Keratinocyte (primary cell): ENCODE results near the gene KLHL6. TPM values are rescaled to one million over a fixed set of nuclear protein-coding genes. Genes with fewer than 3 reads are reported as not detected.

Source experiments
- DNase-seq: peaks from one replicate; pipeline ENCODE4 v3.0.0-alpha.2; 2011; ENCODE audit warnings: low read depth, missing footprints, low spot score
- FAIRE-seq: peaks from 2 replicates; lab custom pipeline; 2011; peaks lifted over from hg19 to GRCh38; lab: Jason Lieb, UNC
- H2AFZ ChIP-seq: 2 replicates; pipeline ENCODE4 v1.6.0; 2012; ENCODE audit warnings: low read length, control low read depth, inconsistent platforms; ENCODE audit not compliant: control insufficient read depth
- H3K27ac ChIP-seq: 2 replicates; pipeline ENCODE4 v1.5.1; 2011; ENCODE audit warnings: low read length; ENCODE audit not compliant: control insufficient read depth, insufficient read depth
- H3K27me3 ChIP-seq: 3 replicates; pipeline ENCODE4 v1.6.0; 2011; ENCODE audit warnings: low read length; ENCODE audit not compliant: control insufficient read depth, insufficient read depth; ENCODE audit errors: extremely low read depth
- H3K36me3 ChIP-seq, 2 experiments: 2 replicates in 1 of 2; 3 replicates in 1 of 2; pipeline ENCODE4 v1.5.1; 2011; ENCODE audit warnings: low read length in 2 of 2, mild to moderate bottlenecking in 1 of 2; ENCODE audit not compliant: control insufficient read depth in 2 of 2, insufficient read depth in 2 of 2; ENCODE audit errors: extremely low read depth in 1 of 2
- H3K4me1 ChIP-seq: 3 replicates; pipeline ENCODE4 v1.5.1; 2011; ENCODE audit warnings: low read length; ENCODE audit not compliant: control insufficient read depth, insufficient read depth; ENCODE audit errors: extremely low read depth
- H3K4me2 ChIP-seq: 3 replicates; pipeline ENCODE4 v1.6.0; 2011; ENCODE audit warnings: low read depth, low read length; ENCODE audit not compliant: control insufficient read depth, insufficient read depth; ENCODE audit errors: extremely low read depth
- H3K4me3 ChIP-seq, 3 experiments: fragments of 200-600 bp in 1 of 3; sonication (generic) in 1 of 3; 2 replicates in 2 of 3; 3 replicates in 1 of 3; pipeline ENCODE4 v1.5.1; 2011 to 2016; ENCODE audit warnings: low read length in 3 of 3, mild to moderate bottlenecking in 3 of 3, control low read depth in 2 of 3, inconsistent platforms in 1 of 3, low read depth in 1 of 3, mixed read lengths in 1 of 3, mixed run types in 1 of 3, moderate library complexity in 1 of 3; ENCODE audit not compliant: control insufficient read depth in 2 of 3, insufficient read depth in 2 of 3; ENCODE audit errors: extremely low read depth in 1 of 3
- H3K79me2 ChIP-seq: 2 replicates; pipeline ENCODE4 v1.6.0; 2012; ENCODE audit warnings: low read length; ENCODE audit not compliant: control insufficient read depth, insufficient read depth
- H3K9ac ChIP-seq: 3 replicates; pipeline ENCODE4 v1.6.0; 2011; ENCODE audit warnings: low read length; ENCODE audit not compliant: control insufficient read depth, insufficient read depth; ENCODE audit errors: extremely low read depth
- H3K9me1 ChIP-seq: 3 replicates; pipeline ENCODE4 v1.6.0; 2011; ENCODE audit warnings: low read length; ENCODE audit not compliant: control insufficient read depth, insufficient read depth; ENCODE audit errors: extremely low read depth
- H3K9me3 ChIP-seq: 2 replicates; pipeline ENCODE4 v1.5.1; 2012; ENCODE audit warnings: low read depth, low read length; ENCODE audit not compliant: control insufficient read depth
- H4K20me1 ChIP-seq: 3 replicates; pipeline ENCODE4 v1.6.0; 2011; ENCODE audit warnings: low read length; ENCODE audit not compliant: control insufficient read depth, insufficient read depth; ENCODE audit errors: extremely low read depth
- CTCF ChIP-seq, 3 experiments: IDR thresholded peaks in 1 of 3; conservative IDR thresholded peaks in 1 of 3; optimal IDR thresholded peaks in 1 of 3; 2 replicates in 2 of 3; 3 replicates in 1 of 3; pipeline versions ENCODE3 to v1.5.1; 2011; ENCODE audit warnings: low read length in 3 of 3, mild to moderate bottlenecking in 3 of 3, moderate library complexity in 2 of 3, control low read depth in 1 of 3, inconsistent platforms in 1 of 3; ENCODE audit not compliant: insufficient read depth in 2 of 3; ENCODE audit errors: extremely low read depth in 1 of 3
- EZH2 ChIP-seq: IDR thresholded peaks from one replicate; pipeline ENCODE4 v1.6.1; 2012; ENCODE audit warnings: inconsistent platforms, mild to moderate bottlenecking, low read length, moderate library complexity
- dilution Hi-C: fragments of 300-500 bp; cut with MboI; formaldehyde crosslinking; loops from one replicate; pipeline ENCODE4 v1.7.0; 2020; ENCODE audit warnings: low sequenced_read_pairs; ENCODE audit not compliant: extremely low pct_ligation_motif_present
- polyA plus RNA-seq, 5 experiments: library from polyadenylated mRNA; depleted of rRNA in 3 of 5; stranded (reverse) in 3 of 5; stranded (forward) in 1 of 5; unstranded in 1 of 5; fragments of >200 nt; gene quantifications; 1 replicate in 1 of 5; 2 replicates in 3 of 5; 3 replicates in 1 of 5; pipeline versions ENCODE4 v1.2.1 to v1.2.3, GENCODE V29; 2011 to 2012; ENCODE audit warnings: missing spikeins in 2 of 5, low read depth in 1 of 5, low replicate concordance in 1 of 5

Gene KLHL6
- polyA plus RNA-seq, 1 donor (not counting 4 experiments of a cell fraction or from before 2014, with no cell fraction given) = 0.10 TPM

GRCh38 chr3:183508821-183509220 is 46.7 kb downstream of the KLHL6 start:
- H3K9ac ChIP-seq = no peak overlapping the region
- no peaks in the 10 kb centered on the region for H3K27me3 ChIP-seq
- no peak for FAIRE-seq
- H3K4me1 ChIP-seq = no peaks in the 10 kb centered on the region
- no peaks in the 10 kb centered on the region for H3K9me3 ChIP-seq
- DNase-seq = no peak
- no peaks in the 10 kb centered on the region for H4K20me1 ChIP-seq
- no peaks in the 10 kb centered on the region for H3K36me3 ChIP-seq
- no peak for TF ChIP-seq CTCF (optimal IDR thresholded peaks at IDR 0.05 in 1 of 3, IDR thresholded peaks at IDR 0.05 in 1 of 3, conservative IDR thresholded peaks at IDR 0.05 in 1 of 3; ENCODE audit: extremely low read depth in 1 of 3, insufficient read depth in 2 of 3, low read length in 3 of 3)
- TF ChIP-seq EZH2 = no peak
- H3K9me1 ChIP-seq = no peaks in the 10 kb centered on the region
- dilution Hi-C loops = no loop called here
- H2AFZ ChIP-seq = no peak overlapping the region
- no peak overlapping the region for H3K4me3 ChIP-seq
- H3K79me2 ChIP-seq = no peaks in the 10 kb centered on the region
- no peak overlapping the region for H3K4me2 ChIP-seq
- H3K27ac ChIP-seq = no peak overlapping the region

- H4K20me1 ChIP-seq = no peaks in the 10 kb centered on the region
- no peaks in the 10 kb centered on the region for H3K9me1 ChIP-seq
- no peaks in the 10 kb centered on the region for H3K36me3 ChIP-seq
- no peaks in the 10 kb centered on the region for H3K4me1 ChIP-seq
- H3K9me3 ChIP-seq = no peaks in the 10 kb centered on the region
- TF ChIP-seq CTCF (optimal IDR thresholded peaks at IDR 0.05 in 1 of 3, IDR thresholded peaks at IDR 0.05 in 1 of 3, conservative IDR thresholded peaks at IDR 0.05 in 1 of 3; ENCODE audit: extremely low read depth in 1 of 3, insufficient read depth in 2 of 3, low read length in 3 of 3) (no peak), EZH2 (no peak)
- H3K4me2 ChIP-seq = no peak overlapping the region
- no peak overlapping the region for H3K9ac ChIP-seq
- H3K27ac ChIP-seq = no peak overlapping the region
- DNase-seq (no peak), FAIRE-seq (no peak)
- no peaks in the 10 kb centered on the region for H3K79me2 ChIP-seq
- H3K27me3 ChIP-seq = no peaks in the 10 kb centered on the region
- H3K4me3 ChIP-seq = no peak overlapping the region
- dilution Hi-C loops = no loop called here
- no peak overlapping the region for H2AFZ ChIP-seq
These were observed 48.0 kb downstream of the KLHL6 start for GRCh38 chr3:183507551-183507950.
